GM03348 (cell line): Measurements from ENCODE around the gene KRTAP10-12.

Source experiments
- DNase-seq: peaks from one replicate; pipeline ENCODE4 v3.0.0; 2012; ENCODE audit warnings: low spot score

Gene KRTAP10-12

GRCh38 chr21:44712203-44713028 is 15.4 kb downstream of the KRTAP10-12 start:
- DNase-seq: no peak

GRCh38 chr21:44713130-44713529 is 16.2 kb downstream of the KRTAP10-12 start:
- no peak for DNase-seq

GRCh38 chr21:44713846-44714245 is 16.9 kb downstream of the KRTAP10-12 start:
- DNase-seq: no peak

GRCh38 chr21:44714905-44715304 is 17.9 kb downstream of the KRTAP10-12 start:
- DNase-seq: no peak

- DNase-seq: no peak
Measured at GRCh38 chr21:44716984-44717383, 20.0 kb downstream of the KRTAP10-12 start.

GRCh38 chr21:44718093-44718492 is 21.1 kb downstream of the KRTAP10-12 start:
- no peak for DNase-seq

GRCh38 chr21:44718571-44718970 is 21.6 kb downstream of the KRTAP10-12 start:
- DNase-seq: no peak

GRCh38 chr21:44720170-44720569 is 23.2 kb downstream of the KRTAP10-12 start:
- no peak for DNase-seq

GRCh38 chr21:44722731-44723130 is 25.8 kb downstream of the KRTAP10-12 start:
- DNase-seq: no peak

- DNase-seq: no peak
Measured at GRCh38 chr21:44723177-44724131, 26.5 kb downstream of the KRTAP10-12 start.

GRCh38 chr21:44724196-44724595 is 27.2 kb downstream of the KRTAP10-12 start:
- no peak for DNase-seq

GRCh38 chr21:44724926-44725325 is 28.0 kb downstream of the KRTAP10-12 start:
- DNase-seq: no peak

GRCh38 chr21:44726826-44727225 is 29.9 kb downstream of the KRTAP10-12 start:
- no peak for DNase-seq

- no peak for DNase-seq
Measured at GRCh38 chr21:44727321-44727720, 30.3 kb downstream of the KRTAP10-12 start.

GRCh38 chr21:44727757-44728156 is 30.8 kb downstream of the KRTAP10-12 start:
- DNase-seq: no peak

GRCh38 chr21:44728716-44729115 is 31.7 kb downstream of the KRTAP10-12 start:
- DNase-seq: no peak

- no peak for DNase-seq
Measured at GRCh38 chr21:44729336-44730027, 32.5 kb downstream of the KRTAP10-12 start.

- no peak for DNase-seq
Measured at GRCh38 chr21:44730028-44730395, 33.0 kb downstream of the KRTAP10-12 start.

GRCh38 chr21:44730951-44731579 is 34.1 kb downstream of the KRTAP10-12 start:
- DNase-seq: no peak

GRCh38 chr21:44732263-44732662 is 35.3 kb downstream of the KRTAP10-12 start:
- no peak for DNase-seq

GRCh38 chr21:44732956-44733355 is 36.0 kb downstream of the KRTAP10-12 start:
- DNase-seq: no peak
